Activated T-helper 1 cell treated with anti-CD3 and anti-CD28 coated beads, Interleukin-12 subunit alpha, Interleukin-12 subunit beta, Interleukin-2, Interleukin-4 antibody, amounts not matched to agents 30 ng/mL and 10 ng/mL and 1 ng/mL, durations not matched to agents 14 hours and 24 hours and 36 hours (primary cell): Measurements from ENCODE around the gene ITGA11. TPM values are rescaled to one million over a fixed set of nuclear protein-coding genes. Genes with fewer than 3 reads are reported as not detected.

Experiments
- DNase-seq: peaks from one replicate; pipeline ENCODE4 v3.0.0; 2021; ENCODE audit warnings: low spot score
- H3K27ac Mint-ChIP-seq: one replicate; pipeline ENCODE4 v1.8.0; 2021; ENCODE audit warnings: mild to moderate bottlenecking, mixed read lengths
- H3K27me3 Mint-ChIP-seq: one replicate; pipeline ENCODE4 v1.8.0; 2022; ENCODE audit warnings: mild to moderate bottlenecking, moderate library complexity, mixed read lengths; ENCODE audit not compliant: insufficient read depth
- H3K36me3 Mint-ChIP-seq: one replicate; pipeline ENCODE4 v1.8.0; 2021; ENCODE audit warnings: low read depth, mixed read lengths
- H3K4me1 Mint-ChIP-seq: one replicate; pipeline ENCODE4 v1.8.0; 2021; ENCODE audit warnings: low read depth, mixed read lengths
- H3K4me3 Mint-ChIP-seq: one replicate; pipeline ENCODE4 v1.8.0; 2021; ENCODE audit warnings: mild to moderate bottlenecking, moderate library complexity, mixed read lengths
- H3K9me3 Mint-ChIP-seq: one replicate; pipeline ENCODE4 v1.8.0; 2021; ENCODE audit warnings: mixed read lengths
- intact Hi-C: fragments of 100-400 bp; cut with micrococcal nuclease; formaldehyde crosslinking; loops from one replicate; pipeline ENCODE4 v1.15.1; 2024
- total RNA-seq: library from RNA; stranded (reverse); gene quantifications from 2 replicates; pipeline ENCODE4 v1.2.3, GENCODE V29; 2022

Gene ITGA11
- total RNA-seq, 1 donor from 2014 or later, result 0.23 TPM

DNA sequence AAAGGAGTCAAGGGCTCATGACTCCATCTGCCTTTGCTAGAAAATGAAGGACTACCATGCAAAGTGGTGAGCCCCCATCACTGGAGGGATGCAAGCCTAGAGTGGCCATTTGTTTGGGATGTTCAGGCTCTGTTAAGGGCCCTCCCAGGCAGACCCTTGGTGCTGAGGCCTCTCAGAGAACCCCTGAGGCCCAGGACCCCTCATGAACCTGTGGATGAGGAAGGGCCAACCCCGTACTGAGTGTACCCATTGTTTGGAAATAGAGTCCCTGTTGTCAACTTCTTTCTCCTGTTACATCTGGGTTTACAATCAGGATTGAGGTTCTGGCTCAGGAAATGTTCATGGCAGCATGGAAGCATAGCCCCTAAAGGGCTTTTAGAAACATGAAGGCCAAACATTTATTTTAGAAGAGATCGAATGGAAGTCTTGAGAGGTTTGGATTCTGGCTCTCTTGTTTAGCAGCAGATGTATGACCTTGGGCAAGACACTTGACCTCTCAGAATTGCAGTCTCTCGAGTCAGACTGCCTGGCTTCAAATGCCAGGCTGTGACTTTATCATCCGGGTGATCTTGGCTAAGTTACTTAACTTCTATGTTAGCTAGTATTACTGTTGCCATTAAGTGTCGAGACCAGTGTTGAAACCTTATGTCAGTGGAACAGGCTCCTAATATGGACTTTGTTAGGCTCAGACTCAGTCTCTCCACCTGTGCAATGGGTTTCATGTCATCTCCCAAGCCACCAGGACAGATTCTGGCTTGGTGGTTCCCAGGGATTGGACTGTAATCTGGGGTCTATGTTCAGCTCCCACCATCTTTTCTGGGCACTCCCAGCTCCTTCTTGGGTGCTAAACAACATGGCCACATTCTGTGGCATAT lies 12.4 kb downstream of the ITGA11 start:
- Mint-ChIP-seq H3K9me3 (no peaks in the 10 kb centered on the region), H3K4me1 (no peaks in the 10 kb centered on the region), H3K4me3 (no peak overlapping the region), H3K36me3 (no peaks in the 10 kb centered on the region), H3K27me3 (peaks cover 4% of the 10 kb centered on the region), H3K27ac (no peak overlapping the region)
- intact Hi-C loops, result no loop called here
- no peak for DNase-seq

DNA sequence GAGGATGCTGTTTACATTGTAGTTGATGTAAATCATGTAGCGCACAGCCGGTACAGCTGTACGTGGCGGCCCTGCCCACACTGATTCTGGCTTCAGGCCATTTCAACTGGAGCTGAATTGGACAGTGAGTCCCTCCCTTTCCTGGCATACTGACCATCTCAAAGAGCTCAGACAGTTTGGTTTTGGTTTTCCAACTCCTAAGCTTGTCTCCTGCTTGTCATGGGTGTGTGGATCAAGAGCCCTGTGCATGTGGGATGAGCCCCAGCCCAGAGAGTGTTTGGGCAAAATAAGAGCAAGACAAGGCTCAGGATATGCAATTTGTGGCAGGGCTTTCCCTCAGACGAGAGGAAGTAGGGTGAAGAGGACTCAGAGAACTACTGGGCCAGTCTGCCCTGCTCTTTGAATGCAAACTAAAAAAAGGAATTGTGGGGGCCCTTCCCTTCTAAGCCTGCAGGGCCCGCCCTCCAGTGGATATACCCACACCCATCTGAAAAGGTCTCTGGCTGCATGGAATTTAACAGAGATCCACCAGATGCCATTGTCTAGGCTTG lies 13.3 kb downstream of the ITGA11 start:
- Mint-ChIP-seq H3K4me3 (no peak overlapping the region), H3K9me3 (no peaks in the 10 kb centered on the region), H3K4me1 (no peaks in the 10 kb centered on the region), H3K27me3 (peaks cover 4% of the 10 kb centered on the region), H3K27ac (no peak overlapping the region), H3K36me3 (no peaks in the 10 kb centered on the region)
- intact Hi-C loops, result no loop called here
- DNase-seq, result no peak

DNA sequence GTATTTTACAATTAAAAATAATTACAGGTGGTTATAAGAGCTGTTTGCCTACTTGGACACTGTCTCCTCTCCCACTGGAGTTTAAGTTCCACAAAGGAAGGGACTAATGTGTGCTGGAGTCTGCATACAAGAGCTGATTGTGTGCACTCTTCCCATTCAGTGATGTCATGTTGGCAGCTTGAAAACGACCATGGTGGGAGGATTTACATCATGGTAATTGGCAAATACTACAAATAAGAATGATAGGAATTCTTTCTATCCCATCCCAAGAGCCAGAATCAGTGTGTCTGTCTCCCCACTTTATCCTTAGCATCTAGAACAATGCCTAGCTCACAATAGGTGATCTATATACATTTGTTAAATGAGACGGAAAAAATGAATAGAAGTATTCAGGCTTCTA lies 14.1 kb downstream of the ITGA11 start:
- no peaks in the 10 kb centered on the region for H3K4me1 Mint-ChIP-seq
- no peaks in the 10 kb centered on the region for H3K36me3 Mint-ChIP-seq
- H3K27me3 Mint-ChIP-seq, result peaks cover 4% of the 10 kb centered on the region
- intact Hi-C loops, result no loop called here
- no peaks in the 10 kb centered on the region for H3K9me3 Mint-ChIP-seq
- no peak for DNase-seq
- H3K27ac Mint-ChIP-seq, result no peak overlapping the region
- no peak overlapping the region for H3K4me3 Mint-ChIP-seq

DNA sequence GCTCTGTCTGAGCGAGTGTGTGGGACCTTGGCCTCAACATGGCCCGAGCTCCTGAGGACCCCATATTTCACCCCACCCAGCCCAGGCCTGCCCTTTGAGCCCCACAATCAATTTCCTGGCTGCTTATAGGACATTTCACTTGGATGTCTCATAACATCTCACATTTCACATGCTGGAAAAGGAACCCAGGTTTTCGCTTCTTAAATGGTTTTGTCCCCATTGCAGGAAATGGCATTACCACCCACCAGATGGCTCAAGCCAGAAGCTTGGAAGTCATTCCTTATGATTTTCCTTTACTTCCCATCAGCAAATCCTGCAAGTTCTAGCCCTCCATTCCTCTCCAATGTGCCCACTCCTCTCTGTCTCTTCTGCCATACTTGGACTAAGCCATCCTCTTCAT lies 14.9 kb downstream of the ITGA11 start:
- intact Hi-C loops, result no loop called here
- Mint-ChIP-seq H3K27me3 (peaks cover 4% of the 10 kb centered on the region), H3K4me3 (no peak overlapping the region), H3K27ac (no peak overlapping the region), H3K9me3 (no peaks in the 10 kb centered on the region), H3K4me1 (no peaks in the 10 kb centered on the region), H3K36me3 (no peaks in the 10 kb centered on the region)
- no peak for DNase-seq

DNA sequence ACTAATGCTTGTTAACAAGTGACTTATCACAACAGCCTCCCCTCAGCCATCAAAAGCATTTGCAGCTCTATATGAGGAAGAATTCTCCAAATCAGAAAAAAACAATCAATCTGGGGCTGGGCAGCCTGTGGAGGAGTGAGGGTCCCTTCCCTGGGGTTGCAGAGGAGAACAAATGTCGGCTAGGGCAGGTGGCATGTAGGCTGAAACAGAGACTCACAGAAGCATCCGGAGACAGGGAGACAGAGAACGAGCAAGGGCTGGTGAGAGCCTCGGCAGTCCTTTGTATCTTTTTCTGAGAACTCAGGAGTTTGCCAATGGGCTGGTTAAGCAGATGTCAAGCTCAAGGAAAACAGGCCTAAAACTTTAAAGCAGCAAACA lies 15.8 kb downstream of the ITGA11 start:
- Mint-ChIP-seq H3K4me3 (no peak overlapping the region), H3K9me3 (no peaks in the 10 kb centered on the region), H3K27ac (no peak overlapping the region), H3K27me3 (peaks cover 4% of the 10 kb centered on the region), H3K36me3 (no peaks in the 10 kb centered on the region), H3K4me1 (no peaks in the 10 kb centered on the region)
- DNase-seq, result no peak
- intact Hi-C loops, result no loop called here

DNA sequence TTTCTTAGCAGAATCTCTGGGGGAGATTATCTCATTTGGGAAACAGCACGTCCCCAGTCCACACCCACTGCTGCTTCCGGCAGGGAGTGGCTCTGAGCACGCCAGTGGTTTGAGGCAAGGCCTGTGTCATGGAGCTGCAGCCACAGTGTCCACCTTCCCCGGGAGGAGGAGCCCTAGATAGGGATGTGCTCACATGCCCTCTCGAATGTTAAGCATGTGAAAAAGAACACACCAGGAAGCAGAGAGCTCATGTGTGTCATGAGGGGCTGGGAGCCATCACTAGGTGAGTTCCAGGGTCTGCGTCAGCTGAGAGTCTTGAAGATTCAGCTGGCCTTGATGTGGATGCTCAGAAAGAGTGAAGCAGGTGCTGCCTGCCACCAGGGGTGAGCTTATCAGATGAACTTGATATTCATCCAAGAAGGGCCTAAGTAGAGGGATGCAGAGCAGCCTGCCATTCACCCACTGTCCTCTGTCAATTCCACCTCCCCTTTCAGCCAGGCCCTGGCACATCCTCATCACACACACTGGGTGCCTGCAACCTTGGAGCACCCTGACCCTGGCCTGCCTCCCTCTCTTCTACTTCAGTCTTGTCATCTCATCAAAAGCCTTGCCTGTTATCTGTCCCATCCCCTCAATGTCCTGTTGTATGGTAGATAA lies 16.3 kb downstream of the ITGA11 start:
- intact Hi-C loops, result no loop called here
- Mint-ChIP-seq H3K27me3 (peaks cover 4% of the 10 kb centered on the region), H3K36me3 (no peaks in the 10 kb centered on the region), H3K4me1 (no peaks in the 10 kb centered on the region), H3K4me3 (no peak overlapping the region), H3K9me3 (no peaks in the 10 kb centered on the region), H3K27ac (no peak overlapping the region)
- no peak for DNase-seq

DNA sequence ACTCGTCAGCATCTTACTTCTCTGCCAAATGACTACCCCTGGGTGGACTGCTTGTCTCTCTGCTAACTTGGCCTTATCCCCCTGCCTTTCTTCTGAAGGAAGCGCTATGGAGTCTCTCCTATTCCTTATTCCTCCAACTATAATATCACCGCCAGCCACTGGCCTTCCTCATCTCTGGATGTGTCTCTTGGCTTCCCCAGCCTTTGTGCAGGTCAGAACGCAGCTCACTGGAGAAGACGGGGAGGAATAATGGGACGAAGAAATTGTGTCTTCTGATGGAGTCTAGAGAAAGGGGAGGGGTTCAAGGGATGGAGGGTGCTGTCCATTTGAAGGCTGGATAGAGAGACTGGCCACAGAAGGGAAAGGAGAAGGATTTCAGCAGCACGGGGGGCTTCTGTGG lies 16.9 kb downstream of the ITGA11 start:
- no peaks in the 10 kb centered on the region for H3K9me3 Mint-ChIP-seq
- peaks cover 4% of the 10 kb centered on the region for H3K27me3 Mint-ChIP-seq
- H3K36me3 Mint-ChIP-seq, result no peaks in the 10 kb centered on the region
- intact Hi-C loops, result no loop called here
- no peak for DNase-seq
- no peaks in the 10 kb centered on the region for H3K4me1 Mint-ChIP-seq
- H3K27ac Mint-ChIP-seq, result no peak overlapping the region
- H3K4me3 Mint-ChIP-seq, result no peak overlapping the region

DNA sequence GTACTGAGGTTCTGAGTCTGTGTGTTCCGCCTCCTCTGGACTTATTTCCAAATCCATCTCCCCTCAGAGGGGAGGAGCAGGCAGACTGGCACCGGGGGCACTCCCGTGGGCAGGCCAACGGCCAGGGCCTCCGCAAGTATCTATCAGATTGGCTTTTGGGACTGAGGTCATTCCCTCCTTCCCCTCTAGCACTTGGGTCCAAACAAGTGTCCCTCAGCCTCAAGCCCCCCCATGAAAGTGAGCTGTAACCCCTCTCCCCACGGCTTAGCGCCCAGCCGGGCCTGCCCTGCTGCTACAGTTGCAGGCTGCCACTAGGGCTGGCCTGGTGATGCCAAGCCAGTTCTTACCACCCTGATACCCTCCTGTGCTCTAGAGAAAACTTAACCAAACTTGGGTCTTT lies 17.4 kb downstream of the ITGA11 start:
- Mint-ChIP-seq H3K9me3 (no peaks in the 10 kb centered on the region), H3K27ac (no peak overlapping the region), H3K36me3 (no peaks in the 10 kb centered on the region), H3K4me1 (no peaks in the 10 kb centered on the region), H3K4me3 (no peak overlapping the region), H3K27me3 (peaks cover 8% of the 10 kb centered on the region)
- intact Hi-C loops, result no loop called here
- DNase-seq, result no peak

DNA sequence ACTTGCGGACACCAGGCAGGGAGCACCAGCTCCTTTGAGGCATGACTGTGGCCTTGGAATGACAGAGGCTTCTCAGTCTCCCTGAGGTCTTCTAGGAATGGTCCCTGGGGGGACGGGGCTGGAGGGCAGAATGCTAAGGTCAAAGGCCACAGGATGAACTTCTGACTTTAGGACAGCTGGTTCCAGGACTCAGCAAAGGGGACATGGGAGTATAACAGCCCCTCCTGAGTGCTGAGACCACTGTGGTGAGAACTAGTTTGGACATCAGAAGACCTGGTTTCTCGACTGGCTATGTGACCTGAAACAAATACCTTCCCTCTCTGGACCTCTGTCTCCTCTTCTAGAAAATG lies 17.8 kb downstream of the ITGA11 start:
- peaks cover 8% of the 10 kb centered on the region for H3K27me3 Mint-ChIP-seq
- no peaks in the 10 kb centered on the region for H3K36me3 Mint-ChIP-seq
- intact Hi-C loops, result no loop called here
- H3K4me3 Mint-ChIP-seq, result no peak overlapping the region
- H3K9me3 Mint-ChIP-seq, result no peaks in the 10 kb centered on the region
- no peak overlapping the region for H3K27ac Mint-ChIP-seq
- no peak for DNase-seq
- no peaks in the 10 kb centered on the region for H3K4me1 Mint-ChIP-seq

DNA sequence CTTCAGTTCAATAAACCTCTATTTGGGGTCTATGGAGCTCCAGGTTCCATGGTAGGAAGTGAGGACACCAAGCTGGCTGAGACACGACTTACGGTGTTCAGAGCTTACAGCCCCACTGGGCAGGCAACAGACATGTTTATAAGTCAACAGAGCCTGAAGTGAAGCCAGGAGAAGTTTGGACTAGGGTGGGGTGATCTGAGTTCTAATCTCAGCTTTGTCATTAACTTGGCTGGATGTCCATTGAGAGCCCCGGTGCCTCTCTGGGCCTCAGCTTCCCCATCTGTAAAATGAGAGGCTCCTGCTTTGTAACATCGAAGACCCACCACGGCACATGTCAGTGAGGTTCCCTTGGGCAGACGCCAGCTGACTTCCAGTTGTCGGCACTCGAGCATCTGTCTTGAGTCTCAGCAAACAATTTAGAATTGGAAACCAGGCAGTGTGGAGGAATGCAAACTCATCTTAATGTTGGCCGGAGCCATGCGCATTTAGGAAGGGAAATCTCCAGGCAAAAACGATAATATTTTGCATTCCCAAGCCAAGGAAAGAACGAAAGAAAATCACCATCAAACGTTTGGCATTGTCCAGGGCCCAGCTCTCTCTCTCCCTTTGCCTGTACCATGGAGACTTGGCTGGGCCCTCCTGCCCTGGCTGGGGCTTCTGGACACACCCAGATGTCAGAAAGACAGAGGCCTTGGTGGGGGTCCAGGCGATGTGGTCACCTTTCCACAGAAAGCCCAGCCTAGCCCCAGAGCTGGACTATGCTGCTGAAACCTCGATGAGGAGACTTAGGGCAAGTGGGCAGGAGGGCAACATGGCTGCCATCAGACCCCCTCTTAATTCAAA lies 18.4 kb downstream of the ITGA11 start:
- peaks cover 8% of the 10 kb centered on the region for H3K27me3 Mint-ChIP-seq
- no peaks in the 10 kb centered on the region for H3K36me3 Mint-ChIP-seq
- intact Hi-C loops, result no loop called here
- H3K4me3 Mint-ChIP-seq, result no peak overlapping the region
- no peaks in the 10 kb centered on the region for H3K4me1 Mint-ChIP-seq
- H3K27ac Mint-ChIP-seq, result no peak overlapping the region
- DNase-seq, result no peak
- H3K9me3 Mint-ChIP-seq, result no peaks in the 10 kb centered on the region

DNA sequence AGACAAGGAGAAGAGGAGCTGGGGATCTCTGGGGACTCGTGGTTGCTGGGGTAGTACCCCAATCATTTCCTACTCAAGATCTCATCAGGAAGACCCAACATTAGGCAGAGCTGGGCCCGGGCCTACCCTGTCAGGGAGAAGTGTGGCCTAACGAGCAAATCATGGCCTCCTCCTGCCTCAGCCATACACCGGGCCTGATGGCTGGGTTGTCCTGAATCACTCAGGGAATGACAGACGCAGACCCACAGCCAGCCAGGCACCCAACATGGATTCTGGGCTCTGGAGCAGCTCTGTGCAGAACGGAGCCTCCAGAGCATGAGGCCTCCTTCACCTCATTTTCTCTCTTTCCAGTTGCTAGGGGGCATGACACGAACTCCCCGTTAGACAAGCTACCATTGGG lies 19.7 kb downstream of the ITGA11 start:
- no peaks in the 10 kb centered on the region for H3K9me3 Mint-ChIP-seq
- no peak overlapping the region for H3K4me3 Mint-ChIP-seq
- intact Hi-C loops, result no loop called here
- DNase-seq, result no peak
- H3K4me1 Mint-ChIP-seq, result no peaks in the 10 kb centered on the region
- H3K36me3 Mint-ChIP-seq, result no peaks in the 10 kb centered on the region
- no peak overlapping the region for H3K27ac Mint-ChIP-seq
- H3K27me3 Mint-ChIP-seq, result peaks cover 6% of the 10 kb centered on the region

DNA sequence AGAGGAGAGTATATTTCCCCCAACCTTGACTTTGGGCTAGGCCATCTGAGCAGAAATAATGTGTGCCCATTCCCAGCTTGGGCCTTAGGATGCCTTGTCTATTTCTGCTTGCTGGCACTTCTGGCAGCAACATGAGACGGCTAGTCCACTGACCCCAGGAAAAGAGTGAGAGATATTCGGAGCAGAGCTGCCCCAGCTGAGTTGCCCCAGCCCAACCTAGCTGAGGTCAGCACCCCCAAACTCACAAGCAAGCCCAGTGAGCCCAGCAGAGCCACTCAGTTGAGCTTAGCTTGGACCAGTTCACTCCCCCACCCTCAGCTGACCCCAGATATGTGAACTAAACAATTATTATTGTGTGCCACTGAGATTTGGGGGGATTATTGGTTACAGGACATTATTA lies 20.2 kb downstream of the ITGA11 start:
- Mint-ChIP-seq H3K36me3 (no peaks in the 10 kb centered on the region), H3K4me1 (no peaks in the 10 kb centered on the region), H3K4me3 (no peak overlapping the region), H3K27me3 (peaks cover 4% of the 10 kb centered on the region), H3K27ac (no peak overlapping the region), H3K9me3 (no peaks in the 10 kb centered on the region)
- intact Hi-C loops, result no loop called here
- no peak for DNase-seq

DNA sequence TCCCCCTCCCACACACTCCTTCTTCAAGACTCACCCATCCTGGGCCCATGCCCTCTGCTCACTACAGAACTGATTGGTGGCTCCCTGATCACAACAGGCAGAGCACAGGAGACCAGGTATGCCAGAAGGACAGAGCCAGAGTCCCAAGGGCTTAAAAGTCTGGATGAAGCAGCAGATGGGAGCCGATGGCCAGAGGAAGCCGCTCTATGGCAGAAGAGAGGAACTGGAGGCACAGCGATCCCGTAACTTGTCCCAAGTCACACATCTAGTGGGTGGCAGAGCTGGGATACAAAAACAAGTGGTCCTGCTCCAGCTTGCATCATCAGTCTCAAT lies 20.7 kb downstream of the ITGA11 start:
- no peak overlapping the region for H3K27ac Mint-ChIP-seq
- no peaks in the 10 kb centered on the region for H3K9me3 Mint-ChIP-seq
- no peaks in the 10 kb centered on the region for H3K4me1 Mint-ChIP-seq
- H3K27me3 Mint-ChIP-seq, result peaks cover 4% of the 10 kb centered on the region
- H3K36me3 Mint-ChIP-seq, result no peaks in the 10 kb centered on the region
- no peak for DNase-seq
- H3K4me3 Mint-ChIP-seq, result no peak overlapping the region
- intact Hi-C loops, result no loop called here
